ENCODE data around the gene MYCBP2.

MYCBP2 gene

DNA sequence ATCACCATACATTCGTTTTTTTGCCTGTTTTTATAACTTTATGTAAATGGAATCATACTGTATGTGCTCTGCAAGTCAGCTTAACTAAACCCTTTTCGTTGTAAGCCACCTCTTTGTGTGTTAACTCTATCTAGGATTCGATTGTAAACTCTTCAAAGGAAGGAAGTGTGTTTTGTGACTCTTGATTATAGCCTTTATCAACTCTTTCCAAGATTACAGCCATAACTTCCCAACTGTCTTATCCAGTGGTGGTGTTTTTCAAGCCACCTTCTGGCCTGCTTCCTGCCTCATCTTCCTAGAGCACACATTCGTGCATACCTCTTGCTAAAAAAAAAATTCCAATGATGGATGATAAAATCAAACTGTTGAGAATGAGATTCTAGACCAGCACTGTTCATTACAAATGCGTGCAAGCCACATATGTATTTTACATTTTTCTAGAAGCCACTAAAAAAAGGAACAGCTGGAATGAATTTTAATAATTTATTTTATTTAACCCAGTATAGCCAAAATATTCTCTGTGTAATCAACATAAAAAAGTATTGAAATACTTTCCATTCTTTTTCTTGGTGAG, 287.9 kb downstream of the MYCBP2 start:
- TF ChIP-seq GATA2 (IDR thresholded peaks at IDR 0.05; ENCODE audit: low read depth, low read length) (no peak), GATA3 (IDR thresholded peaks at IDR 0.05; ENCODE audit: low read depth, low read length) (no peak)

DNA sequence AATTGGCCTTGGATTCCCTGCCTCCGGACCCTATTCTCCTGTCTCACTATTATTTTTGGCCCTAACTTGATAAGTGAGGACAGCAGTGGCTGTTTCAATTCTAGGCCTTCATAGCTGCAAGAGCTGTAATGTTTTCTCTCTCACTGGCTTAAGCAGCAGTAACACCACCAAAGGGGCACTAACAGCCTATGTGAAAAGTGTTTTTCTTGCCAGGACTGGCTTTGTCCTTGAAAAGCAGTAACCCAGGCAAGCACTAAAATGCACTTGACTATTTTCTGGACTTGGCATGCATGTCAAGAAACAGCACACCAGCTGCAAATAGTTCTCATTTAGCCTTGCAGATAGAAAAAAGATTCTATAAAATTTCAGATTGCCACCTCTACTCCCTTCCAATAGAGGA, 290.6 kb downstream of the MYCBP2 start:
- TF ChIP-seq GATA2 (IDR thresholded peaks at IDR 0.05; ENCODE audit: low read depth, low read length) (no peak), GATA3 (IDR thresholded peaks at IDR 0.05; ENCODE audit: low read depth, low read length) (no peak)

DNA sequence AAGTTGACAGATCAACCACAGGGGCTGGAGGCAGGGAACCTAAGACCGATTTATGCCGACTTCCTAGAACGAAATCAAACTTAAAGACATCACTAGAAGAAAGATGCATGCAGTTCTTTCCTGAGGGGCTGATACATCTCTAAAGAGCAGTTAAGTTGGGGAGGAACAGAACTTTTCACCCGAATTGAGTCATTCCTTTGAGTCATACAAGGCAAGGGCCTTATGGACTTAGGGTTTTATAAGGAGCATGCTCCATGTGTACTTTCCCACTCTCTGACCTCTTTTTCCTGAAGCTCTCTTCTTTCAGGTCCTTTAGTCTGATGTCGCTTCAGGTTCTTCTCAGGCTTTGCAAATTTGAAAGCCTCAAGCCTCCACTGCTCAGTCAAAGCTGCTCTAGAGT, 292.0 kb downstream of the MYCBP2 start:
- TF ChIP-seq GATA3 (IDR thresholded peaks at IDR 0.05; ENCODE audit: low read depth, low read length) (no peak), GATA2 (IDR thresholded peaks at IDR 0.05; ENCODE audit: low read depth, low read length) (no peak)

DNA sequence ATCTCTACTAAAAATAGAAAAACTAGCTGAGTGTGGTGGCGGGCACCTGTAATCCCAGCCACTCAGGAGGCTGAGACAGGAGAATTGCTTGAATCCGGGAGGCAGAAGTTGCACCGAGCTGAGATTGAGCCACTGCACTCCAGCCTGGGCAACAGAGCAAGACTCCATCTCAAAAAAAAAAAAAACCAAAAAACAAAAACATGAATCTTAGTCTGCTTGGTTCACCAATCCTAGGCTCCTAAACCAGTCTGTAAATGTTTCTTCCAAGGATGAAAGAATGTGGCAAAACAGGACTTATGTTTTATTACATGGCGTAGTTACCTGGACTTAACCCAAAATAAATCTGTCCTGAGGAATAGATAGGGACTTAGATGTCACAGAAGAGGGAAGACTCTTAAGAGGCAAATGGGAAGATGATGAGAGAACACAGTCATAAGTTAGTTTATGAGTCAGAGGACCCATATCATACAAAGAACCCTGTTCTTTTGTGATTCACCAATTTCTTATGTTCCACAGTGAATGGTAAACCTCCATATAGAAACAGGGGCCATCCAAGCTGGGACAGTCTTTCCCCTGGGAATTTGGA, 293.1 kb downstream of the MYCBP2 start:
- TF ChIP-seq GATA3 (IDR thresholded peaks at IDR 0.05; ENCODE audit: low read depth, low read length), result no peak
- no peak for TF ChIP-seq GATA2 (IDR thresholded peaks at IDR 0.05; ENCODE audit: low read depth, low read length)

DNA sequence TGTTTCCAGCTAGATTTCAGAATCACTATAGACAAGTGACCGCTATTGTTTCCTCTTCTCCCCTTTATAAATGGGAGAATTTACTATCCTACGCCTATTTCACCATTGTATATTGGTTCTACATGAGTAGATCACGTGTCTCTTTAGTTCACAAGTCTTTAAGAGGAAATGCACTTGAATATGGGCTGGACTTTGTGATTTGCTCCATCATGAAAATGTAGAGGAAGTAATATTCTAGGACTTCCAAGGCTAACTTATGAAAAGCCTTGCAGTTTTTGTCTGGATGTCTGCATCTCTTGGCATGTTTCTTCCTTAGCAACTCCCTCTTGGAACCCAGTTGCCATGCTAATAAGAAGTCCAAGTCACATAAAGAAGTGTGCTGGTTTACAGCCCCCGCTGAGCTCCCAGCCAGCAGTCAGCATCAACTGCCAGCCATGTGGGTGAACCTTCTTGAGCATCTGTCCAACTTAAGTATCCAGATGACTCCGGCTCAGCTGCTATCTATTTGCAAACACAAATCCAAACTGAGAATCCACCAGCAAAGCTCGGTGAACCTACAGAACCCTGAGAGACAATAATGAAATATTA, 295.1 kb downstream of the MYCBP2 start:
- TF ChIP-seq GATA2 (IDR thresholded peaks at IDR 0.05; ENCODE audit: low read depth, low read length) (no peak), GATA3 (IDR thresholded peaks at IDR 0.05; ENCODE audit: low read depth, low read length) (no peak)

DNA sequence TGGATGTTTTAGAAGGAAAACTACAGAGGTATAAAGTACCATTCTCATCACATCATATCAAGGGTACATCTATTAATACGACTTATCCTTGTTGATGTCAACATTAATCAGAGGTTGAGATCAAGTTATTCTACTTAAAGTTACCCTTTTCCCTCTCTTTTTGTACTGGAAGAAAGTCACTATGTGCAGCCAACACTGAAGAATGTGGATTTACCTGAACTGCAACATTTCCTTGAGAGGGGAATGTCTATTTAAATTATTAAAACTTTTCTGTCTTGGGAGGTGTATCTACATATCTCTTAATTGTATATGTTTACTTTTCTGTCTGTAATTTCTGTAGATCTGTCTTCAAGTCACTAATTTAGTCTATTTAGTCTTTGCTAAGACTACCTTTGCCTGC, 297.5 kb downstream of the MYCBP2 start:
- TF ChIP-seq GATA2 (IDR thresholded peaks at IDR 0.05; ENCODE audit: low read depth, low read length) (no peak), GATA3 (IDR thresholded peaks at IDR 0.05; ENCODE audit: low read depth, low read length) (no peak)

DNA sequence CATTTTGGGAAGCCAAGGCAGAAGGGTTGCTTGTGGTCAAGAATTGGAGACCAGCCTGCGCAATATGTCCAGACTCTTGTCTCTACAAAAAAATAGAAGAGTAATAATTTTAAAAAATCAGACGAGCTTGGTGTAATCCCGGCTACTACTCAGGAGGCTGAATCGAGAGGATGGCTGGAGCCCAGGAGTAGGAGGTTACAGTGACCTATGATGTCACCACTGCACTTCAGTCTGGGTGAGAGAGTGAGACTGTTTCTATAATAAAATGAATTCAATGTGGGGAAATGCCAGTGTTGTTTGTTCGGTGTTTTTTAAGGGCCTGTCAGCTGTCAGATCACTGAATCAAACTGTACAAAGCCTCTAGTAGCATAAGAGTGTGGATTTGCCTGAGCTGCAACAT, 298.7 kb downstream of the MYCBP2 start:
- TF ChIP-seq GATA2 (IDR thresholded peaks at IDR 0.05; ENCODE audit: low read depth, low read length), result no peak
- TF ChIP-seq GATA3 (IDR thresholded peaks at IDR 0.05; ENCODE audit: low read depth, low read length), result no peak

DNA sequence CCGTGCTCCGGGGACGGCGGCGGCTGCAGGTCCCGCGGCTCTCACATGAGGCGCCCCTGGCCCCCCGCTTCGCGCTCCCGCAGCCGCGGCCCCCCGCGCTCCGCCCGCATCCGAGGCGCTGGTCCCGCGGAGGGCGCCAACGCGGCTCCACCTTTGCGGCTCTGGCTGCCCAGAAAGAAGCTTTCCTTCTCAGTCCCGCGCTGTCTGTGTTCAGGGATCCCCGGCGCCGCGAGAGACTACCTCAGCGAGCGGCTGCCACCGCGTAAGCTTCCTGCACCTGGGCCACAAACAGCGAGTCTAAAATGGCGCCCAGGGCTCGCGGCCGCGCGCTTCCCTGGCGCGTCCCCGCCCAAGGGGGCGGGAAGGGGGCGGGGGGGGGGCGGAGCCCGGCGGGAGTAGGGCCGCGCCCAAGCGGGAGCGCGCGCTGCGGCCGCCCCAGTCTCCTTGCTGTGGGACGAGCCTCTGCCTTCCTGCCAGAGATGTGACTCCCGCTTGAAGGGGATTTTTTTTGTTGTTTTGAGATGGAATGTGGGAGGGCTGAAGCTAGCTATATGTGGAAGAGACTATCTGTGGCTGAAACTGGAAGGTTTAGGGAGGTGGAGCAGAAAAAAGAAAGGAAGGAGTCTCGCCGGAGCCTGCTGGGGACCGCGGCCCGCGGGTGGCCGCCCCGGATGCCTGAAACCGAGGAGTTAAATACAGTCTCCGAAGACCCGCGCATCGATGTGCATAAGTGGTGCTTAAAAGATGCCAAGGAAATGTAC, 299.9 kb downstream of the MYCBP2 start, which contains the start of gene FBXL3:
TSS of gene FBXL3 (minus strand) at position 299 of the 761 bp plus-strand sequence. CDS start 5,299 bp downstream, outside the sequence.
- TF ChIP-seq GATA2 (IDR thresholded peaks at IDR 0.05; ENCODE audit: low read depth, low read length) (no peak), GATA3 (IDR thresholded peaks at IDR 0.05; ENCODE audit: low read depth, low read length) (no peak)

DNA sequence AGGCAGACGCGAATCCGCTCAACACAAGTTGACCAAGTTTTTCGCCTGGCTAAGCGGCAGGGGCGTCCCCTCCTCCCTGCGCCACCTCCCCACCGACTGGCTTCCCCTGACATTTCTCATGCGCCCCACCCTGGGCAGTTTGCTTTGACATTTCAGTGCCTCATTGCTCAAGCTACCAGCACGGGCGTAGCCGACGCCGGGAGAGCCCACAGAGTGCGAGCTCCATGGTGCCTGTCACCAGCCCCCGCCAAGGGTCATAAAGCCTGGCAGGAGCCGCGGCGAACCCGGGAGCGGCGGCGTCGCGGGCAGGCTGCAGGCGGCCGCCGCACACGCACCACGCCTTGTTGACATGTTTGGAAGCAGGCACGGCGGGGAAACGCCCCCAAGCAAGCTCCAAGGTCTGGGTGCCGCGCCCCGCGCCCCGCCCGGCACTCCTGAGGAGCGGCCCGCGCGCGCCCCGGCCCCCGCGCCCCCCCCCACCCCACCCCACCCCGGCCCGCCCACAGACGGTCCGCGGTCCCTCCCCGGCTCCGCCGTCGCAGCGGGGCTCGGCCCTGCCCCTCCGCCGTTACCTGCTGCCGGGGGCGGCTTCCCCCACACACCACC, 300.5 kb downstream of the MYCBP2 start:
- TF ChIP-seq GATA3 (IDR thresholded peaks at IDR 0.05; ENCODE audit: low read depth, low read length) (no peak), GATA2 (IDR thresholded peaks at IDR 0.05; ENCODE audit: low read depth, low read length) (no peak)

DNA sequence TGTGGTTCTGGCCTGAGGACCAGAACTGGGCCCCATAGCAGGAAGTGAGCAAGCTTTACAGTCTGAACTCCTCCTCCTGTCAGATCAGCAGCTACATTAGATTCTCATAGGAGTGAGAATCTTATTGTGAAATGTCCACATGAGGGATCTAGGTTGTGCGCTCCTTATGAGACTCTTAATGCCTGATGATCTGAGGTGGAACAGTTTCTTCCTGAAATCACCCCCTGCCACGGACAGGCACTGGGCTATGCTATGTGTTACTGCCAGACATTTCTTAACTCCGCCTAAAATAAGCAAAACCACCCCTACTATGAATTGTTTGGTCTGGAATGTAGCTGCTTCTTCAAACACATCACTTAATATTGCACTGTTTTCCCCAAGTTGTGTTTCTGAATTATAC, 304.6 kb downstream of the MYCBP2 start:
- TF ChIP-seq GATA3 (IDR thresholded peaks at IDR 0.05; ENCODE audit: low read depth, low read length), result no peak
- no peak for TF ChIP-seq GATA2 (IDR thresholded peaks at IDR 0.05; ENCODE audit: low read depth, low read length)

DNA sequence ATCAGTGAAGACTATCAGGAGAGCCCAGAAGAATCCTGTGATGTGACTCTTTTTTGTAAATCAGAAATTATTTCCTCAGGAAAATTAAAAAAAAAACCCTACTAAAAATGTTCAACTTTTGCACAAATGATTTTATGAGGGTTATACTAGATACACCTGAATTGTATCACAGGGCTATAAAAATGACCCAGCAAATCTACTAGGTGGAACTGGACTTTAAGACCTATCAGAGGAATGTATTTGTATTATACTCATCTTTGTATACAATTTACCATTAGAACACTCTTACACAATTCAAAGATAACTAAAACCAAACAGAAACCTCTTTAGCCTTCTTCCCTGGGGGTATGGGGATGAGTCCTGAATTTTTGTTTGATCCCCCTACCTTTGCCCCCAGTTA, 307.1 kb downstream of the MYCBP2 start:
- TF ChIP-seq GATA2 (IDR thresholded peaks at IDR 0.05; ENCODE audit: low read depth, low read length) (no peak), GATA3 (IDR thresholded peaks at IDR 0.05; ENCODE audit: low read depth, low read length) (no peak)

DNA sequence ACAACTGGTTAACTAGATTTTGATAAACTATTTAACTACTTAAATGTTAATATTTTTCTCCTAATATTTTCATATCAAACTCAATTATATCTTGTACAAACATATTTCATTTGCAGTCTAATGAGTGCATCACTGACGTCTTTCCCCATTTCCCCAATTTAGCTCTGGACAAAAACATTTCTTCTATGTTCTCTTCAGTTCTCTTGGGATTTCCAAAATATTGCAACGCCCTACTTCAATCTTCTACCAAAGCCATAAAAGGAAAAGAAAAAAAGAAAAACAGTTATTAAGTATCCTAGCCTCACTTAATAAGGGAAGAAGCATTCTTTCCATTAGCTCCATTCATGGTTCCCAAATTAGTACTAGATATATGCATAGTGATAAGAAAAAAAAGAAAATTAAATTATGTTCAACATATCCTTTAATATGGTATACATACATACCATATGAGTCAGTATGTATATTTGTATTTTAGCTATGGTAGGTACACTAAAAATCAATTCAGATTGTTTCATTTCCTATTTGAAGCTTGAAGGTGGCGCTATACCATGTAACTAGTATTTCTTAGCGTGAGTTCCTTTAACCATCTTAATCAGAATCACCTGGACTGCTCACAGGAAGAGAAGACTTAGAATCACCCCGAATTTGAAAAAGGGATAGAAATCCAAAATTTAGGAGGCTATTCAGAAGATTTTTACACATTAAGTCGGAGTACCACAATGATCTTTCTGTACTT, 309.8 kb downstream of the MYCBP2 start:
- TF ChIP-seq GATA2 (IDR thresholded peaks at IDR 0.05; ENCODE audit: low read depth, low read length), result no peak
- no peak for TF ChIP-seq GATA3 (IDR thresholded peaks at IDR 0.05; ENCODE audit: low read depth, low read length)

DNA sequence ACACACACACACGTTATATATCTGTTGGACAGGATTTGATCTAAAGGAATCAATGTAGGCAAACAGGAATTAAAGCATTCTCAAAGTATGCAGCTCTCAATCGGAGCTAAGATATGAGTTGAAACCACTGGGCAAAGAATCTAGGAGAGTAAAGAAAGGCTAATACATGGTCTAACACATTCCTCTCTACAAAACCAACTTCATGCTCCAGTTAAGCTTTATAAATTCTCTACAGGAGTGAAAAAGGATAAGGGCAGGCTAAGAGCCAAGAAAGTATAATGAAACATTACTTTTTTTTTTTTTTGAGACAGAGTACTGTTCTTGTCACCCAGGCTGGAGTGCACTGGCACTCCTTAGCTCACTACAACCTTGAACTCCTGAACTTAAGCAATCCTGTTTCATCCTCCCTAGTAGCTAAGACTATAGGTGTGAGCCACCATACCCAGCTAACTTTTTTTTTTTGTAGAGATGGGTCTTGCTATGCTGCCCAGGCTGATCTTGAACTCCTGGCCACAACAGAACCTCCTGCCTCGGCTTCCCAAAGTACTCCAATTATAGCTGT, 310.6 kb downstream of the MYCBP2 start:
- TF ChIP-seq GATA2 (IDR thresholded peaks at IDR 0.05; ENCODE audit: low read depth, low read length) (no peak), GATA3 (IDR thresholded peaks at IDR 0.05; ENCODE audit: low read depth, low read length) (no peak)
